Brain microvascular endothelial cell (primary cell): ENCODE results near the gene IPO13.

ENCODE experiments used
- DNase-seq: peaks from one replicate; pipeline ENCODE4 v3.0.0-alpha.2; 2020
- H3K27ac ChIP-seq: fragments of 250-450 bp; sonication (Bioruptor Pico); 2 replicates; pipeline ENCODE4 v1.5.1; 2020; ENCODE audit warnings: mild to moderate bottlenecking, moderate library complexity
- H3K27me3 ChIP-seq: fragments of 250-450 bp; sonication (Bioruptor Pico); replicated peaks from 2 replicates; pipeline ENCODE4 v1.5.1; 2020; ENCODE audit warnings: mild to moderate bottlenecking
- H3K36me3 ChIP-seq: fragments of 250-450 bp; sonication (Bioruptor Pico); replicated peaks from 2 replicates; pipeline ENCODE4 v1.5.1; 2020; ENCODE audit warnings: mild to moderate bottlenecking
- H3K4me3 ChIP-seq: 2 replicates; pipeline ENCODE4 v1.5.1; 2011; ENCODE audit warnings: low read depth, mild to moderate bottlenecking, control low read depth, low read length, moderate library complexity
- in situ Hi-C: cut with HindIII; loops from 2 replicates; pipeline ENCODE4 v1.10.0; 2017; ENCODE audit warnings: low sequenced_read_pairs, low pct_ligation_motif_present
- TF ChIP-seq, protein P1 (sequence below): IDR thresholded peaks from 2 replicates; pipeline ENCODE4 v1.5.1; 2011; ENCODE audit warnings: low read depth, mild to moderate bottlenecking, moderate library complexity, low read length, control low read depth, inconsistent platforms; ENCODE audit errors: missing control alignments

Gene IPO13

DNA sequence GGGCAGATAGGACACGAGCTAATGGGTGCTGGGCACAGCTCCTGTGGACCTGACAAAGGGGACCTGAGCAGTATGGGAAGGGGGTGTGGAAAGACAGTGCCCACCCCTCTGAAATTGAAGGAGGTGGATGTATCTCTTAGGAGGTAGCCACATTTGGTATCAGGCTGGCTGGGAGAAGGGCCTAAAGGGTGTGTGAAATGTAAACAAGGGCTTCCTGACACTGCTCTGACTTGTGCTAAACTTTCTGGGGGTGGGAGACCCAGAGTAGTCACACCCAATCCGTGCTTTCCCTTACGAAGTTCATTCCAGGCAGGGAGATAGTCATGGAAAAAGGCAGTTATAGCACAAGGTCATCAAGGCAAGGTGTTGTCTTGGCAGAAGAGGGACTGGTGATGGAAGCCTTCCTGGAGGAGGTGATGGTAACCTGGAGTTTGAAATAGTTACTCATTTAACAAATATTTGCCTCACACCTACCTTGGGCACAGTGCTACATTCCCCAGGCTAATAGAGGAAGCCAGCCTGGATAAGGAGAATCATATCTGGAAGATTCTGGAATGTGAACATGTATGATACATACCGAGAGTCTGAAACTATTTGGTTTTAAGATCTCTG lies 39.3 kb downstream of the IPO13 start:
- TF ChIP-seq, protein P1, sequence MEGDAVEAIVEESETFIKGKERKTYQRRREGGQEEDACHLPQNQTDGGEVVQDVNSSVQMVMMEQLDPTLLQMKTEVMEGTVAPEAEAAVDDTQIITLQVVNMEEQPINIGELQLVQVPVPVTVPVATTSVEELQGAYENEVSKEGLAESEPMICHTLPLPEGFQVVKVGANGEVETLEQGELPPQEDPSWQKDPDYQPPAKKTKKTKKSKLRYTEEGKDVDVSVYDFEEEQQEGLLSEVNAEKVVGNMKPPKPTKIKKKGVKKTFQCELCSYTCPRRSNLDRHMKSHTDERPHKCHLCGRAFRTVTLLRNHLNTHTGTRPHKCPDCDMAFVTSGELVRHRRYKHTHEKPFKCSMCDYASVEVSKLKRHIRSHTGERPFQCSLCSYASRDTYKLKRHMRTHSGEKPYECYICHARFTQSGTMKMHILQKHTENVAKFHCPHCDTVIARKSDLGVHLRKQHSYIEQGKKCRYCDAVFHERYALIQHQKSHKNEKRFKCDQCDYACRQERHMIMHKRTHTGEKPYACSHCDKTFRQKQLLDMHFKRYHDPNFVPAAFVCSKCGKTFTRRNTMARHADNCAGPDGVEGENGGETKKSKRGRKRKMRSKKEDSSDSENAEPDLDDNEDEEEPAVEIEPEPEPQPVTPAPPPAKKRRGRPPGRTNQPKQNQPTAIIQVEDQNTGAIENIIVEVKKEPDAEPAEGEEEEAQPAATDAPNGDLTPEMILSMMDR: no peak
- no peak overlapping the region for H3K4me3 ChIP-seq
- in situ Hi-C loops: no loop called here
- H3K27me3 ChIP-seq: no peaks in the 10 kb centered on the region
- DNase-seq: no peak
- peaks cover 19% of the 10 kb centered on the region for H3K36me3 ChIP-seq
- H3K27ac ChIP-seq: no peak overlapping the region

DNA sequence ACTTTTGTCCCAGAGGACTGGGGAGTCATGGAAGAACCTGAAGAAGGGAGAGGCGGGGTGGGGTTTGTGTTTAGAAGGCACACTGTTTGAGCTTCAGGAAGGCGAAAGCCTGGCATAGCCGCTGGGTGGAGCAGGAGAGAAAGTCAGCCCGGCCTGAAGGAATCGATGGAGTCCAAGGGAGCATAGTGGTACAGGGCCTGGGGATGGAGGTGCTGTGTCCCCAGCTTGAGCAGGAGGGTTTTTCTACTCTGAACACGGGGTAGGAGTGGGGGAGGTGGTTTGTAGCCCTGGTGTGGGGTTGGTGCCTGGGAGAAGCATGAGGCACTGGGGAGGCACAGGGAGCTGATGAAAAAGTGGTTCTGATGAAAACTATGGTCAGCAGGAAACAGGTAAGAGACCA lies 40.0 kb downstream of the IPO13 start:
- Histone ChIP-seq H3K27ac (no peak overlapping the region), H3K36me3 (peaks cover 19% of the 10 kb centered on the region)

DNA sequence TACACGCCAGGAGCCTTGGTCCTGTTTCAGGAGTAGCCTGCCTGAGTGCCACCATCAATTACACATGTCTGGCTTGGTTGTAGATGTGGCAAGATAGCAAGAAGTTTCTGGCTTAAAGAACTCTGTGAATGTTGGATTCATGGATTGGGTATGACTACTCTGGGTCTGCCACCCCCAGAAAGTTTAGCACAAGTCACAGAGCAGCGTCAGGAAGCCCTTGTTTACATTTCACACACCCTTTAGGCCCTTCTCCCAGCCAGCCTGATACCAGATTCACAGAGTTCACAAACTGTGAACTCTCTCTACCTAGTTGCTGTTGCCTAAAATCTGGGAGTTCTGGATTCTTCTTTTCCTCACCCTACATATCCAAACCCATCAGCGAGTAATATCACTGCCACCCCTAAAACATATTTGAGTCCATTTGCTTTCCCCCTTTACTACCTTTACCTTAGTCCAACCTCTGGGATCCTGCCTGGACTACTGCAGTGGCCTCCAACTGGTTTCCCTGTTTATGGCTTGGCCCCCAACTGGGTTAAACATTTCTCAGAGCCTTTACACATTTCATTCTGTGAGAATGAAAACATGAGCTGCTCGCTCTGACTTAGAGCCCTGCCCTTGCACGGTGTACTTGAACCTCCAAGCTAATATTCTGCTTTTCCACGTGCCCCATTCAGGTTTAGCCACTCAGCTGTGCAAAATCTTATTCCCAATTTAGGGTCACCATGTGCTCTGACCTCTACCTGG lies 40.6 kb downstream of the IPO13 start:
- no peak for DNase-seq

More for the DNA sequence above, 40.0 kb downstream of the IPO13 start:
- DNase-seq: no peak
- Histone ChIP-seq H3K4me3 (no peak overlapping the region), H3K27me3 (no peaks in the 10 kb centered on the region)
- TF ChIP-seq, protein P1: peak; percentile 12
- in situ Hi-C loops: no loop called here

GRCh38 chr1:43990271-43991199 lies 43.8 kb downstream of the IPO13 start:
- TF ChIP-seq, protein P1: peak; percentile 28
- no peak overlapping the region for H3K27ac ChIP-seq
- no peaks in the 10 kb centered on the region for H3K27me3 ChIP-seq
- peaks cover 8% of the 10 kb centered on the region for H3K36me3 ChIP-seq
- in situ Hi-C loops: no loop called here
- peak overlapping the region; percentile 69 for H3K4me3 ChIP-seq
- no peak for DNase-seq

More for the DNA sequence above, 40.6 kb downstream of the IPO13 start:
- in situ Hi-C loops: no loop called here
- TF ChIP-seq, protein P1: no peak
- Histone ChIP-seq H3K27me3 (no peaks in the 10 kb centered on the region), H3K36me3 (peaks cover 19% of the 10 kb centered on the region), H3K4me3 (no peak overlapping the region), H3K27ac (no peak overlapping the region)

- H3K36me3 ChIP-seq: peaks cover 2% of the 10 kb centered on the region
- no peaks in the 10 kb centered on the region for H3K27me3 ChIP-seq
- DNase-seq: no peak
- TF ChIP-seq, protein P1: no peak
- in situ Hi-C loops: no loop called here
- peak overlapping the region; percentile 69 for H3K4me3 ChIP-seq
- H3K27ac ChIP-seq: peak overlapping the region; percentile 3
Measured at GRCh38 chr1:43991200-43991475, 44.4 kb downstream of the IPO13 start.
